Stimulated activated CD8-positive, alpha-beta memory T cell treated with anti-CD3 and anti-CD28 coated beads, Interleukin-15, amount 100 ng/mL, for 4 hours (primary cell): ENCODE measurements around the gene TPSG1.
"Not testable (repeated sequence)": the region's sequence is repeated elsewhere in the genome, so short reads cannot be mapped to it uniquely, and the experiment has no call there.

Source experiments
- DNase-seq, 2 donors: peaks; one replicate each; pipeline ENCODE4 v3.0.0-alpha.2; 2020; ENCODE audit warnings: low read depth in 2 of 2

The TPSG1 gene

GRCh38 chr16:1256874-1257322, 31.8 kb upstream of the TPSG1 start:
- no peak for DNase-seq

DNA sequence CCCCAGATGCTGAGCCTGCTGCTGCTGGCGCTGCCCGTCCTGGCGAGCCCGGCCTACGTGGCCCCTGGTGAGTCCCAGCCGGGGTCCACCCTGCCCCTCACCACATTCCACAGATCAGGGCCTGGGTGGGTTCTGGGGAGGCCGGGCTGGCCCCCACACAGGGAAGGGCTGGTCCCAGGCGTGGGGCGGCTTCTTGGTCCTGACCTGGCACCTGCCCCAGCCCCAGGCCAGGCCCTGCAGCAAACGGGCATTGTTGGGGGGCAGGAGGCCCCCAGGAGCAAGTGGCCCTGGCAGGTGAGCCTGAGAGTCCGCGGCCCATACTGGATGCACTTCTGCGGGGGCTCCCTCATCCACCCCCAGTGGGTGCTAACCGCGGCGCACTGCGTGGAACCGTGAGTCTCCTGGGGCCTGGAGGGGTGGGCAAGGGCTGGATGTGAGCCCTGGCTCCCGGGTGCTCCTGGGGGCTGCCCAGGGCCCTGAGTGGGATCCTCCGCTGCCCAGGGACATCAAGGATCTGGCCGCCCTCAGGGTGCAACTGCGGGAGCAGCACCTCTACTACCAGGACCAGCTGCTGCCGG, 31.3 kb upstream of the TPSG1 start:
- not testable (repeated sequence) for DNase-seq

- not testable (repeated sequence) for DNase-seq
Measured at GRCh38 chr16:1255276-1256122, 30.4 kb upstream of the TPSG1 start, which contains the start of gene TPSD1. TSS of gene TPSD1 (plus strand) at chr16:1256069. CDS start at chr16:1256281, 212 bp downstream.

DNA sequence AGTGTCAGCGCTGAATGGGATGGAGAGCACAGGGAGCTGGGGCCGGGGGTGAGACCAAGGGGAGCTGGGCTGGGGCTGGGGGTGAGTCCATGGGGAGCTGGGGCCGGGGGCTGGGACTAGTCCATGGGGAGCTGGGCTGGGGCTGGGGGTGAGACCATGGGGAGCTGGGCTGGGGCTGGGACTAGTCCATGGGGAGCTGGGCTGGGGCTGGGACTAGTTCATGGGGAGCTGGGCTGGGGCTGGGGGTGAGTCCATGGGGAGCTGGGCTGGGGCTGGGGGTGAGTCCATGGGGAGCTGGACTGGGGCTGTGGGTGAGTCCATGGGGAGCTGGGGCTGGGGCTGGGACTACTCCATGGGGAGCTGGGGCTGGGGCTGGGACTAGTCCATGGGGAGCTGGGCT, 29.8 kb upstream of the TPSG1 start:
- not testable (repeated sequence) for DNase-seq

DNA sequence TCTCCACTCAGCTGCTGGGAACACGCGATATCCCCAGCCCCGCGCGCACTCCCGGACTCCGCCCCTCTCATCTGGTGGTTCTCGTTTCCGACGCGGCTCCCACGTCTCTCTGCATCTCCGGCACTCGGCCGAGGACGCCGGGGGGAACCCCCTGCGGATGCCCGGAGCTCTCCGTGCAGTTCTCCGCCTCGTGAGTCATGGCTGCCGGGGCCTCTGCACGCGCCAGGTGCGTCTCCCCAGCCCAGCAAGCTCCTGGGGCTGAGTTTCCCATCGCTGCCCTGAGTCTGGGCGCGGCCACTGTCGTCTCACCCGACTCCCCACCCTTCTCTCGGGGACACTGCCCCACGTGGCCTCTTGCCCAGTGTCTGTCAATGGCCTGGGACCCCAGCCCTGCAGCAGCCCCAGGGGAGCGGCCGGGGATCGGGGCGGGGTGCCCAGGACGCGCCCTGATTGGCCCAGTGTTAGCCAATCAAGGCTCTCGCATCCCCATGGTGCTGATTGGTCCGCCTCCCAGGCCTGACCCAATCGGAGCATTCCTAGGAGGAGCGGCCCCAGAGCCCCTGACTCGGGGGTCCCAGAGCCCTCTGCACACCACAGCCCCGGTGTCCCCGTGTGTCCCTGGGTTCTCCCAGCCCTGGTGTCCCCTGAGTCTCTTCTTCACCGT, 28.8 kb upstream of the TPSG1 start:
- not testable (repeated sequence) for DNase-seq

DNA sequence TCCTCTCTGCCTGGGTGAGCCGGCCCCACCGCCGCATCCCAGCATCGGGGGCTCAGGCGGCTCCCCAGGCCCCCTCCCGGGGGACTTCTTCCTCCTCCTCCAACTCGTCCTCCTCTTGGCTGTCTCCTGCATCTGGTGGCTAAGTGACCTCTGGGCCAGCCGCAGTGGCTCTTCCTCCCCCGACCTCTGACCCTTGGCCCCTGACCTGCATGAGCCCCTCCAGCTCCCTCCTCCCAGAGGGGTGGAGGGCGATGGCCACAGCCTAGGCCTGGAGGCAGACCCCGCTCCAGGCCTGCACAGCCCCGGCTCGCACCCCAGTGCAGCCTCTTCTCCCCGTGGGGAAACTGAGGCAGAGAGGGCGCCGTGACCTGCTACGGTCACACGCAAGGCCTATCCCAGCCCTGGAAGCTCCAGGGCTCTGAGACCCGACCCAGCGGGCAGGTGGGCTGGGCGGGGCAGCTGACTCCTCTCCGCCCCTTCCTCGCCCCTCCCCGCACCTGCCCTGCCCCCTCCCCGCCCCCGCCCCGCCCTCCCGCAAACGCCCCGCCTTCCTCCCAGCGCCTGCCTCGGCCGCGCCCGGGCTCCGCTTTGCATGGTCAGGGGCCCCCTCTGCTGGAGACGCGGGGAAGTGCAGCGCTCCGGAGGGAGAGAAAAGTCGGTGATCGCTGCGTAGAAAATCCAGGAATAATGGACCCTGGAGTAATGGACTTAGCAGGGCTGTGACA, 24.1 kb upstream of the TPSG1 start:
- DNase-seq = not testable (repeated sequence)

DNA sequence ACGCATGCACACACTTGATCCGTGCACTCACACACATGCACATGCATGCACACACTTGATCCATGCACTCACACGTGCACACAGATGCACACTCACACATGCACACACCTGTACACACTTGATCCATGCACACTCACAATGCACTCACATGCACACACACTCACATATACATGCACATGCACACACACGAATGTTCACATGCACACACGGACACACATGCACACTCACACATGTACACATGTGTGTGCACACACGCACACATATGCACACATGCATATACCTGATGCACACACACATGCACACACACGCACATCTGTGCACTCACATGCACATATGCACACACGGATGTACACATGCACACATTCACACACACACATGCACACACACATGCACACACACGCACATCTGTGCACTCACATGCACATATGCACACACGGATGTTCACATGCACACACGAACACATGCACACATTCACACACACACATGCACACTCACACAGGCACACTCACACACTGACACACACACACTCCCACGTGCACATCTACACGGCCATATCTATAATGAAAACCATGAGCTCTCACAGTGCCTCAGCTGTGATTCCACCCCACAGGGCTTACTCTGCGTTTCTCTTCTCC, 23.0 kb upstream of the TPSG1 start:
- DNase-seq = not testable (repeated sequence)

GRCh38 chr16:1245452-1246020, 20.5 kb upstream of the TPSG1 start:
- no peak for DNase-seq

- no peak for DNase-seq
Measured at GRCh38 chr16:1244881-1245280, 19.8 kb upstream of the TPSG1 start.

DNA sequence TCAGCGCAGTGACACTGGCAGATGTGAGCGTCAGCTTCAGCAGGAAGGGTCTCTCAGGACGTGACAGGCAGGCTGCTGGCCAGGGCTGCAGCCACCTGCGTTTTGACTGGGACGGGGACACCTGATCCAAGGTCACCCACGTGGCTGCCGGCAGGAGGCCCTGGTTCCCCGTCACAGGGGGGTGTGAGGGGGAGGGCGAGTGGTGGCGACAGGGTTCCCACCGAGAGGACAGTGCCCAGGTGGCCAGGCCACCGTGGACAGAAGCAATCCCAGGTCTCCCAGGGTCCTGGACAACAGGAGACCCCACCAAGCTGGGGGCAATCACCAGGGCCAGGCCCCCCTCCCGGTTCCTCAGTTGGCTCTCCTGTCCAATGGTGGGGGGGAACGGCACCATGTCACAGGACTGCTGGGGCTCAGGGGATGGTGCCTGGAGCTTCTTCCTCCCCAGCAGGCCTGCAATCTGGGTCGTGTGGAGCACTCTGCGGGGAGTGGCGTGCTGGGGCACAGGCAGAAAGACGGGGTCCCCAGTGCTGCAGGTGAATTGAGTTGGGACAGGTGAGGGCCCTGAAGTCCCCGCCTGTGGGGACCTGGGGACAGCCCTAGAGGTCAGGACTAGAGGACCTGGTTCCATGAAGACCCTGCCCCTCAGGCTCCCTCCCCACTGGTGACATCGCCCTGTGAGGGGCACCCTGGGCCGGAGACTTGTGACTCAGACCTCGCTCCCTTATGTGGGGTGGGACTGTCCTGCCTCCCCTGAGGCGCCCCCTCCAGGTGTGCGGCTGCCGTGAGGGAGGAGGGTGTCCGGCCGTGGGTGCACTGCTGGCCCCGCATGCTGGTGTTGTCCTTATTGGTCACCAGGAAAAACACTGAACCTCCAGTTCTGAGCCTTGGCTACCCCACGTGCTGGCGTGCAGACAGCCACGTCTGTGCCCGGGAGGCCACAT, 19.1 kb upstream of the TPSG1 start:
- not testable (repeated sequence) for DNase-seq

- DNase-seq = not testable (repeated sequence)
Measured at GRCh38 chr16:1243363-1243762, 18.3 kb upstream of the TPSG1 start.

GRCh38 chr16:1241081-1241480, 16.0 kb upstream of the TPSG1 start:
- not testable (repeated sequence) for DNase-seq

DNA sequence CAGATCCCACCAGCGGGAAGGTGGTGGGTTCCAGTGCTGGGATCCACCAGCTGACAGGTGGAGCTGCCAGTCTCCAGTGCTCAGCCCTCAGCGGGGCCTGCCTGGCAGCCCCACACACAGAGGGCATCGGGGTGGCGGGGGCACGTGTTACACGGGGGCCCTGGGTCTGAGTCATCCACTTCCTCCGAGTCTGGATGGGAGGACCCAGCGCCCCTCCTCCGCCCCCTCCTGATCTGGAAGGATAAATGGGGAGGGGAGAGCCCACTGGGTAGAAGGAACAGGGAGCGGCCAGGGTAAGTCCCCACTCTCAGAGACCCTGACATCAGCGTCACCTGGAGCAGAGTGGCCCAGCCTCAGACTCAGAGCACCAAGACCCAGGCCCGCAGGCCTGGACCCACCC, 15.4 kb upstream of the TPSG1 start, which contains the start of gene TPSAB1:
TSS of gene TPSAB1 (plus strand) at position 270 of the 400 bp plus-strand sequence. CDS start 234 bp downstream, outside the sequence.
- not testable (repeated sequence) for DNase-seq

DNA sequence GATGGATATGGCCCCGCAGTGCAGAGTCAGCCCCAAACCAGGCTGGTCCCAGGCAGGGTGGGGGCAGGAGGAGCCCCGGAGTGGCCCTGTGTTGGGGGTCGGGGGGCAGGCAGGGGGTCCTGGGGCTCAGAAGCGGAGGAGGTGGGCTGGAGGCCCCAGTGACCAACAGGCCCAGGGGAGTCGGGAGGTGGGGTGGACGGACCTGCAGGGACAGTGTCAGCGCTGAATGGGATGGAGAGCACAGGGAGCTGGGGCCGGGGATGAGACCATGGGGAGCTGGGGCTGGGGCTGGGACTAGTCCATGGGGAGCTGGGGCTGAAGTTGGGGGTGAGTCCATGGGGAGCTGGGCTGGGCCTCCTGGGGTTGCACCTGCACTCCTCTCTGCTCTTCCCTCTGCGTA, 14.5 kb upstream of the TPSG1 start:
- DNase-seq = not testable (repeated sequence)

GRCh38 chr16:1238909-1239308, 13.8 kb upstream of the TPSG1 start:
- DNase-seq = not testable (repeated sequence)

GRCh38 chr16:1237990-1238389, 12.9 kb upstream of the TPSG1 start:
- DNase-seq = no peak

DNA sequence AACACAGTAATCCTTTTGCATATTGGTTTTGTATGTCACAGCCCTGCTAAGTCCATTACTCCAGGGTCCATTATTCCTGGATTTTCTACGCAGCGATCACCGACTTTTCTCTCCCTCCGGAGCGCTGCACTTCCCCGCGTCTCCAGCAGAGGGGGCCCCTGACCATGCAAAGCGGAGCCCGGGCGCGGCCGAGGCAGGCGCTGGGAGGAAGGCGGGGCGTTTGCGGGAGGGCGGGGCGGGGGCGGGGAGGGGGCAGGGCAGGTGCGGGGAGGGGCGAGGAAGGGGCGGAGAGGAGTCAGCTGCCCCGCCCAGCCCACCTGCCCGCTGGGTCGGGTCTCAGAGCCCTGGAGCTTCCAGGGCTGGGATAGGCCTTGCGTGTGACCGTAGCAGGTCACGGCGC, 11.6 kb upstream of the TPSG1 start:
- DNase-seq = not testable (repeated sequence)

- DNase-seq = not testable (repeated sequence)
Measured at GRCh38 chr16:1232049-1232748, 7.1 kb upstream of the TPSG1 start.

GRCh38 chr16:1231301-1231700, 6.2 kb upstream of the TPSG1 start:
- not testable (repeated sequence) for DNase-seq
